Ammon's horn (tissue), 1 donor: ENCODE data around the gene DOCK4.
A peak's percentile ranks its signal among the peaks of the same experiment; 100 is the strongest.

Source experiments
- DNase-seq: peaks from one replicate; pipeline ENCODE4 v3.0.0-alpha.2; 2016; ENCODE audit warnings: low spot score

DOCK4 gene

GRCh38 chr7:112080978-112081377, 125.2 kb downstream of the DOCK4 start:
- peak; percentile 76 for DNase-seq

- DNase-seq = peak; percentile 73
These were observed 125.8 kb downstream of the DOCK4 start for GRCh38 chr7:112080441-112080840.

GRCh38 chr7:112079673-112080072, 126.5 kb downstream of the DOCK4 start:
- no peak for DNase-seq

- no peak for DNase-seq
These were observed 127.1 kb downstream of the DOCK4 start for GRCh38 chr7:112079122-112079521.

- DNase-seq = no peak
These were observed 129.9 kb downstream of the DOCK4 start for GRCh38 chr7:112076324-112076723.

GRCh38 chr7:112074464-112074863, 131.7 kb downstream of the DOCK4 start:
- no peak for DNase-seq

GRCh38 chr7:112073530-112073929, 132.7 kb downstream of the DOCK4 start:
- DNase-seq = no peak

GRCh38 chr7:112072541-112073245, 133.5 kb downstream of the DOCK4 start:
- DNase-seq = no peak

GRCh38 chr7:112071856-112072255, 134.3 kb downstream of the DOCK4 start:
- no peak for DNase-seq

- no peak for DNase-seq
These were observed 135.4 kb downstream of the DOCK4 start for GRCh38 chr7:112070674-112071256.

GRCh38 chr7:112069879-112070321, 136.3 kb downstream of the DOCK4 start:
- DNase-seq = no peak

- DNase-seq = no peak
These were observed 137.2 kb downstream of the DOCK4 start for GRCh38 chr7:112068967-112069366.

- DNase-seq = no peak
These were observed 138.3 kb downstream of the DOCK4 start for GRCh38 chr7:112067632-112068540.

GRCh38 chr7:112067200-112067599, 139.0 kb downstream of the DOCK4 start:
- no peak for DNase-seq

GRCh38 chr7:112065758-112066157, 140.4 kb downstream of the DOCK4 start:
- no peak for DNase-seq

- DNase-seq = no peak
These were observed 141.4 kb downstream of the DOCK4 start for GRCh38 chr7:112064627-112065385.

- peak; percentile 56 for DNase-seq
These were observed 142.2 kb downstream of the DOCK4 start for GRCh38 chr7:112063974-112064373.

- DNase-seq = no peak
These were observed 145.1 kb downstream of the DOCK4 start for GRCh38 chr7:112061051-112061450.

- DNase-seq = no peak
These were observed 145.6 kb downstream of the DOCK4 start for GRCh38 chr7:112060625-112061024.

GRCh38 chr7:112059675-112060074, 146.5 kb downstream of the DOCK4 start:
- no peak for DNase-seq

- DNase-seq = peak; percentile 33
These were observed 147.5 kb downstream of the DOCK4 start for GRCh38 chr7:112058686-112059085.

GRCh38 chr7:112056409-112056808, 149.8 kb downstream of the DOCK4 start:
- DNase-seq = no peak
